ENCODE results near the gene SNRNP25. TPM values are rescaled to one million over a fixed set of nuclear protein-coding genes. Genes with fewer than 3 reads are reported as not detected.

SNRNP25 gene
- total RNA-seq, 2 donors from 2014 or later: 47.1 to 78.3 TPM

DNA sequence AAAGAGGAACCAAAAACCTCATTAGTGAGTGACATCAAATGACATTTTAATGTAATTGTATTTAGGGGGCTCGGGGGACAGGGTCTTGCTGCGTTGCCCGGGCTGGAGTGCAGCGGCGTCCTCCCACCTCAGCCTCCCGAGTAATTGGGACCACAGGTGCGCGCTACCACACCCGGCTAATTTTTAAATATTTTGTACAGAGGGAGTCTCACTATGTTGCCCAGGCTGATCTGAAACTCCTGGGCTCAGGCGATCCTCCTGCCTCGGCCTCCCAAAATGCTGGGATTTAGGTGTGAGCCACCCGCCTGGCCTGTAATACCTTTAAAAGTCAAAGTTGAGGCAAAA lies 581 bp downstream of the SNRNP25 start:
- H3K4me1 ChIP-seq: peaks cover 0 to 16% of the 10 kb centered on the region in 2 donors
- H3K27ac ChIP-seq: peak overlapping the region; percentile 68 to 81
- H3K4me3 ChIP-seq: peak overlapping the region; percentile 57 to 74
- H3K36me3 ChIP-seq: peaks cover 38% of the 10 kb centered on the region
- TF ChIP-seq, protein P1, sequence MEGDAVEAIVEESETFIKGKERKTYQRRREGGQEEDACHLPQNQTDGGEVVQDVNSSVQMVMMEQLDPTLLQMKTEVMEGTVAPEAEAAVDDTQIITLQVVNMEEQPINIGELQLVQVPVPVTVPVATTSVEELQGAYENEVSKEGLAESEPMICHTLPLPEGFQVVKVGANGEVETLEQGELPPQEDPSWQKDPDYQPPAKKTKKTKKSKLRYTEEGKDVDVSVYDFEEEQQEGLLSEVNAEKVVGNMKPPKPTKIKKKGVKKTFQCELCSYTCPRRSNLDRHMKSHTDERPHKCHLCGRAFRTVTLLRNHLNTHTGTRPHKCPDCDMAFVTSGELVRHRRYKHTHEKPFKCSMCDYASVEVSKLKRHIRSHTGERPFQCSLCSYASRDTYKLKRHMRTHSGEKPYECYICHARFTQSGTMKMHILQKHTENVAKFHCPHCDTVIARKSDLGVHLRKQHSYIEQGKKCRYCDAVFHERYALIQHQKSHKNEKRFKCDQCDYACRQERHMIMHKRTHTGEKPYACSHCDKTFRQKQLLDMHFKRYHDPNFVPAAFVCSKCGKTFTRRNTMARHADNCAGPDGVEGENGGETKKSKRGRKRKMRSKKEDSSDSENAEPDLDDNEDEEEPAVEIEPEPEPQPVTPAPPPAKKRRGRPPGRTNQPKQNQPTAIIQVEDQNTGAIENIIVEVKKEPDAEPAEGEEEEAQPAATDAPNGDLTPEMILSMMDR (IDR thresholded peaks at IDR 0.05): no peak
- no peaks in the 10 kb centered on the region for H3K9me3 ChIP-seq
- H3K27me3 ChIP-seq: no peaks in the 10 kb centered on the region
- no peak for DNase-seq (ENCODE audit: low spot score)

DNA sequence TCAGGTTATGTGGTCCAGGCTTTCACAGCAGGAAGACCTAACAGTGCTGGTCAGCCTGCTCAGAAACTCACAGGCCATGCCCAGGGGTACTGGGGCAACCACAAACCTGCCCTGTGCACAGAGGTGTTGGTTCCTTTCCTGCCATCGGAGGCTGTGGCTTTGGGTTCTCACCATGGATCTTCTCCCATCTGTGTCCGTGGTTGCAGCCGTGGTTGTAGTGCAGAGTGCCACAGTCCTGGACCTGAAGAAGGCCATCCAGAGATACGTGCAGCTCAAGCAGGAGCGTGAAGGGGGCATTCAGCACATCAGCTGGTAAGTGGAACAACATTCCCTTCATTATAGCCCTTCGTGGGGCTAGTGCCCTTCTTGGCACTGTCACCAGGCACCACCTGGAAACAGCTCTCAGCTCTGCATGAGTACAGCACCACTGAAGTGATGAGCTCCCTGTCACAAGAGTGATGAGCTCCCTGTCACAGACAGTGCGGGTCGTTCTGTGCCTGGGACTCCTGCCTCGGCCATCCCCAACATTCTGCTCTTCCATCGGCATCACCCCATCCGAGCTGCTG lies 2.0 kb downstream of the SNRNP25 start:
- Histone ChIP-seq H3K27ac (no peak overlapping the region), H3K9me3 (no peaks in the 10 kb centered on the region), H3K27me3 (no peaks in the 10 kb centered on the region), H3K4me3 (no peak overlapping the region), H3K36me3 (peaks cover 53% of the 10 kb centered on the region), H3K4me1 (peaks cover 0 to 16% of the 10 kb centered on the region in 2 donors)
- DNase-seq (ENCODE audit: low spot score): no peak
- TF ChIP-seq, protein P1 (IDR thresholded peaks at IDR 0.05): no peak

DNA sequence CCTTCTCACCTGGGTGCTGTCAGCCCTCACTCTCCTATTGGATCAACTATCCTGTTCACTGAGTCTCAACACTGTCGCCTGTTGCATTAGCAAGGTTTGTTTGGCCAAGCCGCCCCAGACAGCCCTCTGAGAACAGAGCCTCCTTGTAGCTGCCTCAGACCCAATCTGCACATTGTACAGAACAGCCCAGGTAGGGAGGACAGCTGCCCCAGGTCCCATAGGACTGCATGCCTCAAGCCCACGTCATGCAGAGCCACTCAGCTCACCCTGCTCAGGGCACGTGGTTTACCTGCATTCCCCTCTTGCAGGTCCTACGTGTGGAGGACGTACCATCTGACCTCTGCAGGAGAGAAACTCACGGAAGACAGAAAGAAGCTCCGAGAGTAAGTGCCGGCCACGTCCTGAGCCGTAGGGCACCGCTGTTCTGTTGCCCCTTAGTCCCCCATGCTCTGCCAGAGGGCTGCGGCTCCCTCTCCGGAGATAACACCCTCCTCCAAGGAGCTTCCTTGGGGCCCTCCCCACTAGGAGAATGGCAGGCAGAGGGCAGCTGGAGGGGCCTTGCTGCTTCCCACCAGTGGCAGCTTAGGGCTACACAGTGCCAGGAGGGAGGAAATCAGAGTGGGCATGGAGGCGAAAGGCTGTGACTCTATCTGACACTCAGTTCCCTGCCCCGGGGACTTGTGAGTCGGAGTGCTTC lies 2.8 kb downstream of the SNRNP25 start:
- peaks cover 0 to 13% of the 10 kb centered on the region in 2 donors for H3K4me1 ChIP-seq
- H3K4me3 ChIP-seq: no peak overlapping the region
- TF ChIP-seq, protein P1 (IDR thresholded peaks at IDR 0.05): no peak
- peaks cover 60% of the 10 kb centered on the region for H3K36me3 ChIP-seq
- no peak overlapping the region for H3K27ac ChIP-seq
- no peaks in the 10 kb centered on the region for H3K27me3 ChIP-seq
- no peaks in the 10 kb centered on the region for H3K9me3 ChIP-seq
- DNase-seq (ENCODE audit: low spot score): no peak

DNA sequence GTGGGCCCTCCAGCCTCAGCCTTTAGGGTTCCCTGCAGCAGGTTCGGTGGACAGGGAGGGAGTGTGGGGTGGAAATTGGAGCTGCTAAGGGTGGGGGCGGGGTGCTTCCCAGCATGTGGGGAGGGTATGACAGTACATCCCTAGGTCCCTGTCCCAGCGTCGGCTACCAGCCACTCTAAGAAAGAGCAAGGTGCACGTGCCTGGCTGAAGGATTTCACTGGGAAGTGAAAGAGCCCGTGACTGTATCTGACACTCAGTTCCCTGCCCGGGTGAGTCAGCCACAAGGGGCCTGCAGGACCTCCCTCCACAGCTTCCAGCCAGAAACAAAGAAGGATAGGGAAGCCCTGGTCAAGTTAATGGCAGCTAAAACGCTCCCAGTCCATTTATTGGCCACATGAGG lies 4.1 kb downstream of the SNRNP25 start:
- TF ChIP-seq, protein P1 (IDR thresholded peaks at IDR 0.05): no peak
- Histone ChIP-seq H3K27ac (no peak overlapping the region), H3K36me3 (peaks cover 73% of the 10 kb centered on the region), H3K4me1 (peaks cover 0 to 9% of the 10 kb centered on the region in 2 donors), H3K4me3 (no peak overlapping the region), H3K27me3 (no peaks in the 10 kb centered on the region), H3K9me3 (no peaks in the 10 kb centered on the region)
- DNase-seq (ENCODE audit: low spot score): no peak

DNA sequence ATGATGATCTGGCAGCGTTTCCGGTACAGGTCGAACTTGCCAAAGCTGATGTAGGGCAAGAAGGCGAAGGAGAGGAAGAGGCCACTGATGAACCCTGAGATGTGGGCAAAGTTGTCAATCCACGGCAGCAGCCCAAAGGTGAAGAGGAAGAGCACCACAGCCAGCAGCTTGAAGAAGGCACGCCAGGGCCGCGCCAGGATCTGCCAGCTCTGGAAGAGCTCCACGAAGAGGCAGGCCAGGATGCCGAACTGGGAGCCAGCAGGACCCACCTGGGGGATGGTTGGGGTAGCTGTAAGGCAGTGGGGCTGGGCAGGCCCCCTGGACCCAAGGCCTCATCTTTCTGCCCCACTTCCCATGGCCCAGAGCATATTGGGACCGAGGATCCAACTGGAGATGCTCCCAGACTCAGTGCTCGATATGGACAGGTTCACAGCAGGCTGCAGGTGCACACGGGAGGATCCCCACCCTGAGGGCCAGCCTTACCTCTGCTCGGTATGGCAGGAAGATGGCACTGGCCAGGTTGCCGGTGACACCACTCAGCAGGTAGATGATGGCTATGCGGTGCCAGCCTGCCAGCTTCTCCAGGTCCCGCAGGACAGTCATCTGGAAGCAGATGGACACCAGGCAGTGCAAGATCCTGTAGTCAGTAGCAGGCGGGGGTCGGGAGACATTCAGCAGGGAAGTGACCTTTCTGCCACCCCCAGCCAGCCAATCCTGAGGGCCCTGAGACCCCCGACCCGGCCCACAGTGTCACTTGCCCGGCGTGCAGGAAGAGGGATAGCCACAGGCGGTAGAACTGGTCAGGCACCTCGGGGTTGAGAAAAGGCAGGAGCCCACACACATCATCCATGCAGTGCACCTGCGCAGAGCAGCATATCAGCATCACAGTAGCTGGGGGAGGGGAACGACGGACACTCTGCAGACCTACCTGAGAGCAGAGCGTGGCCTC lies 5.1 kb downstream of the SNRNP25 start:
- no peak for DNase-seq (ENCODE audit: low spot score)
- TF ChIP-seq, protein P1 (IDR thresholded peaks at IDR 0.05): no peak
- peaks cover 84% of the 10 kb centered on the region for H3K36me3 ChIP-seq
- H3K4me1 ChIP-seq: peaks cover 0 to 7% of the 10 kb centered on the region in 2 donors
- no peak overlapping the region for H3K4me3 ChIP-seq
- no peaks in the 10 kb centered on the region for H3K27me3 ChIP-seq
- no peak overlapping the region for H3K27ac ChIP-seq
- no peaks in the 10 kb centered on the region for H3K9me3 ChIP-seq
